HG02870 (cell line): ENCODE measurements around the gene FOXQ1.
"Not testable (repeated sequence)": the region's sequence is repeated elsewhere in the genome, so short reads cannot be mapped to it uniquely, and the experiment has no call there.

ENCODE experiments used
- ATAC-seq: cut with Tn5 transposase; IDR thresholded peaks from one replicate; pipeline ENCODE4 v1.9.1; 2021; ENCODE audit warnings: mild to moderate bottlenecking, moderate library complexity; ENCODE audit not compliant: unreplicated experiment

Gene FOXQ1

DNA sequence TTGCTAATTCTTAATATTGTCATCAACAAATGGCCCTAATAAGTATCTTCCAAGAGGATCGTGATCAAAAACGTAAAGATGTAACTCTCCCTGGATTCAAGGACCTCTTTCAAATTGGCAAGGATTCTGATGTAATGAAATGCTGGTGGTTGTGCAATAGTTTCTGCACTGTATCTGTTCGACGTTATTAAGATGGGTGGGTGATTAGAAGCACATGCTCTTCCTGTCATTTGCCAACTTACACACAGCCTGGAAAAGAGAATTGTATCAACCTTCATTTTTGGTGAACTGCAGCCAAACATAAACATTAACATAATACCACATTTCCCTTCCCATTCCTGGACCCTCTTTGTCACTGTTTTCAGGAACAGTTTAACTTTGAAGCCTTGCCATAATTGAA, 9.8 kb downstream of the FOXQ1 start:
- no peak for ATAC-seq

DNA sequence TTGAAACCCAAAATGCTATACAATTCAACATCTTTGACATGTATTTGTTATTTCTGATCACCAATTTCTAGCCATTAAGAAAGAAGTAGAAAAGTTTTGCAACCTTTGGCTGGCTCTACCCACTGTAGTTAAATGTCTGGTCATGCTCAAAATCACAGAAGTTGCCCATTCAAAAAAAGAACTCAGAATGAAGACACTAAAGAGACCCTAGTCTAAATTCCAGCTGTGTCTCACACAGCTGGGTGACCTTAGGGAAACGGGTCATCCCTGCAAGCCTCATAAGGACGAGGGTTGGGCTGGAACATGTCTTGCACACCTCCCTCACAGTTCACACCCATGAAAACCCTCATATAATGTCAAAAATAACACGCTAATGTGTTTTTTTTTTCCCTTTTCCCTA, 10.3 kb downstream of the FOXQ1 start:
- no peak for ATAC-seq

DNA sequence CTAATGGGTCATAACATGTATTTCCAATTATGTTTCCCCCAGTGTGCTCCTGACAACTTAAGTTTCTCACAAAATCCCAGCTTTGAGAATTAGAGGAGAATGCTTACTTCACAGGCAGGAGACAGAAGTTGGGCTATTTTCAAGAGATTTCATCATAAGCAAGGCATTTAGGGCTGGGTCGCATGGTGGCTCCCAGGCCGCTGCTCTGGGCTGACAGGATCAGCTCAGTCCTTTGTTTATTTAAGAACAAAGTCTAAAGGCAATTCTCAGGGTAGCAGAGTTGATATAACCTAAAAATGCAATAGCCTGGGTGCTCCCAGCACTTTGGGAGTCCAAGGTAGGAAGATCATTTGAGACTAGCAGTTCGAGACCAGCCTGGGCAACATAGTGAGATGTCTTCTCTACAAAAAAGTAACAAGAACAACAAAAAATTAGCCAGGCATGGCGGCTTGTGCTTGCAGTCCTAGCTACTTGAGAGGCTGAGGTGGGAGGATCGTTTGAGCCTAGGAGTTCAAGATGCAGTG, 10.9 kb downstream of the FOXQ1 start:
- ATAC-seq = no peak

DNA sequence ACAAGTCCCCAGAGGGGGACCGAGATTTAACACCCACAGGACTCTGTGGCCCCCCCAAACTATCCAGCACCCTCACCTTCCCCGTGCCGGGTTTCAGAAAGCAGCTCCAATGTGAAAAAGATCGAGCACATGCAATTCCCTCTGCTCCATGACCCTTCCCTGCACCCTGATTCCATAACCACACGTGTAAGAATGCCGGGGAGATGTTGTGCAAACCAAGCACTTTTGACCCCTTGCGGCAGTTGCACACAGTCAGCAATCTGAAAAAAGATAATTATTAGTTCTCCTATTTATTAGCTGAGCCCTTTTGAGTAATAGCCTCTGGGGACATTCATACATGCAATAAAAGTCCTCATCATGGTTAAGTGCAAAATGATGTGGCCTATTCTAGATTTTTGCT, 13.0 kb downstream of the FOXQ1 start:
- ATAC-seq = no peak

DNA sequence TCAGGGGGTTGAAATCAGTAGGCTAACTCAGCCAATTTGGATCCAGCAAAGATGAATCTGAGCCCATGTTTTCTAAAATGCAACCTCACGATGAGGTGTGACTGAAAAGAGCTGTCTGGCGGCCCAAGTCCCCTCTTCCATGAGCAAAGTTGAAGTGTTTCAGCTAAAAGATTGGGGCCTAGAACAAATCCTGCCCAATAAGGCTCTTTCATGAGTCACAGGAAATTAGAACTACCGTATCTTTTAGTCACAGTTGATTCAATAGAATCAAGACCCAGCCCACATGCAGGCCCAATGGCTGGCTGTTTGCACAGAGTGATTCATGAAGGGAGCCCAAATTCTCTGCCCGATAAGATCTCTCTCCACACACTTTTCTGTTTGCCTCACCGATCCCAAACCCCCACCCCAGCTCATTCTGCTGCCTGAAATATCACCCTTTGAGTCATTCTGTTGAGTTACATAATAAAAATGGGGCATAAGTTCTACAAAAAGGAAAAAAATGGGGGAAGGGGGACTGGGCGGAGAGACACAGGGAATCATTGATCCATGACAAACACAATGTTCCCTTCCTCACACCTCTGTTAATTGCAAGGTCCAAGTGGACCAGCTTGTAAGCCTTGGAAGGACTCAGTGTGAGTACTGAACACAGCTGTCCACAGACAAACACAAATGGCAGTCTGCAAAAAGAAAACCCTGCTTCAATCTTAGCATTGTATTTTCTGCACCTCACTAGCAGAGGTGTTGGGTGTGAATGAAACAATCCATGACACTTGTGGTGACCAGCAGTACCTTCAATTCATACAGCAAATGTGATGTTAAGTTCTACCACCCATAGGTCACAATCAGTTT, 13.8 kb downstream of the FOXQ1 start:
- no peak for ATAC-seq

GRCh38 chr6:1326535-1327121, 14.7 kb downstream of the FOXQ1 start:
- no peak for ATAC-seq

DNA sequence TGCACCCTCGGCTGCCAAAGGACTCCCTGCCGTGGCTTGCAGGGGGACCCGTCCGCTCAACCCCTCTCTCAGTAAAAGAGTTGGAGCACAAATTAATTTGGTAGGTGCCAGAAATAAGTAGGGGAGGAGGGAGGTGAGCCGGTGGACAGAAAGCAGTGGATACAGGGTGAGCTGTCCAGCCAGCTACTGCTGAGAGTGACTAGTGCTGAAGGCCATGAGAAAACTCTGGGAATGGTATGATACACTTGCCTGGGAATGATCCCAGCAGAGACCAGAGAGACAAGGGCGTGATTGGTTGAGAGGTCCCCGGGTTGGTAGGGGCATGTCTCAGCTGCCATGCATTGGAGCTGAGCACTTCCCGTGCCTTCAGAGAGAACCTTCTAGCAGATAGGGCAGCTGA, 15.7 kb downstream of the FOXQ1 start:
- no peak for ATAC-seq

DNA sequence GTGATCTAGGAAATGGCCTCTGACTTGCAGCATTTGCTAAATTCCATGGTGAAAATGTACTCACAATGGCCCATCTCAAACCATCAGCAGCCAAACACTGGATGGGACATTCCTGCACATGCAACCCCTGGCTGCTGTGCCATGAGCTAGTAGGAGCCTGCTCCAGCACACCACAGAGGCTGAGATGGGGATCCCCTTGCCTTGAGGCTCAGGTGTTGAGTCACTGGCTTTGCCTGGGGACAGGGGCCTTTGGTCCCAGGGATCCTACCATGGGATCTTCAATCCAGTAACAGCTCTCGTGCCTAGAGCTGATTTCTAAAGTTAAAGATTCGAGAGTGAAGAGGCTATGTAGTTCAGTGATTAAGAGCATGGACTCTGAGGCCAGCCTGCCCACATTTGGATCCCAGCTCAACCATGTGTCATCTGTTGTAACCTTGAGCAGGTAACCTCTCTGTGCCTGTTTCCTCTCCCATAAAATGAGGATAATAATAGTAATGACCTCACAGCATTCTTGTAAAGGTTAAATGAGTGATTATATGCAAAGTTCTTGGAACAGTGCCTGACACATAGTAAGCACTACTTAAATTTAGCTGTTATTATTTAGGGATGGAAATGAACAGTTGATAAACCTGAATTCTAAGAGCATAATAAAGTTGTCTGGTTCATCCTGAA, 16.4 kb downstream of the FOXQ1 start:
- no peak for ATAC-seq

DNA sequence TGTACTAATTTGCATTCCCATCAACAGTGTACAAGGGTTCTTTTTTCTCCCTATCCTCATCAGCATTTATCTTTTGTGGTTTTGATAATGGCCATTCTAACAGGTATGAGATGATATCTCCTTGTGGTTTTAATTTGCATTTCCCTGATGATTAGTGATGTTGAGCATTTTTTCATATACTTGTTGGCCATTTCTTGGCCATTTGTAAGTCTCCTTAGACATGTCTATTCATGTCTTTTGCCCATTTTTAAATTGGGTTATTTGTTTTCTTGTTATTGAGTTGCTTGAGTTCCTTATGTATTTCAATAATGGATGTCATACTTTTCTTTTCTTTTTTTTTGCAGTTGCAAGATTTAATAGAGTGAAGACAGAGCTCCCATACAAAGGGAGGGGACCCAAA, 17.8 kb downstream of the FOXQ1 start:
- ATAC-seq = no peak

DNA sequence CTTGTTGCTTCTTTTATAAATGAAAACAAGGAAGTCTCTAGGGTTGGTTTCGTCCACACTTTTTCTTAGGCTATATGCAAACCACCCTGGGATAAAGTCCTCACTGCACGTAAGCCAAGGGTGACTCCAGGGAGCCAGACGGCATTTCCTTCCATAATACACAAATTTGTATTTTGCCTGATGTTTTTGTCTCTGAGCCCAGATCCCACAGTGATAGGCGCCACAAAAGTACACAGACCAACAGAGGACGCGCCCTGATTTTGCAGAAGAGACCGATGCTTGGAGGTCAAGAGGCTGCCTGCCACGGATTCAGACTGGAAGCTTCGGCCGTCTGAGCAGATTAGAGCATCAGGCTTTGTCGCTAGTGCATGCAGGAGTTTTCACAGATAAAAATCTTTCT, 22.8 kb downstream of the FOXQ1 start:
- ATAC-seq = no peak

GRCh38 chr6:1335367-1336037, 23.6 kb downstream of the FOXQ1 start:
- no peak for ATAC-seq

DNA sequence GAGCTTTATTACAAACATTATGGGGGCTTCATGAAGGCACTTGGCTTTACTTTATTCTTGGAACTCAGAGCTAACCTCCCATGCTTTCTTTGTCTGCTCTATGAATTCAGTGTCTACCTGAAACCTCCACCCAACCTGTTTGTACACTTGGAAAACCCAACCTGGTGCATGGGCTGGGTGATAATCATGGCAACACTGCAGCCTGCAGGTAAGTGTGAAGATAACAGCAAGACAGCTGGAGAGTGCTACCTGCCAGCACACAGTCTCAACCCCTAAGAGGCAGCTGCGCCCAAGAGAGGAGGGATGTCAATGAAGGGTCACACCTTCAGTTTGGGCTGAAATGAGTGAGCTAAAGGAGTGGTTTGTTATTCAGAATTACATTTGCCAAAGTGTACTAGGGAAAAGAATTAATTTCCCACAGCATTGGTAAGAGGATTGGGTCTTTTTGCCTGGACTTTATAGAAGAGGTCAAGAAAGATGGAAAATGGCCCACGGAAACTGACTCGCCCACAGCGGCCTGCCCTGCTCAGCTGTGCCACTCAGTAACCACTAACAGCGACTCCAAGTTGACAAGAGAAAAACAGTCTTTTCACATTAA, 24.4 kb downstream of the FOXQ1 start:
- no peak for ATAC-seq

- no peak for ATAC-seq
Observed at GRCh38 chr6:1337791-1338190, 25.9 kb downstream of the FOXQ1 start.

- no peak for ATAC-seq
Observed at GRCh38 chr6:1346101-1346500, 34.2 kb downstream of the FOXQ1 start.

GRCh38 chr6:1346558-1347091, 34.7 kb downstream of the FOXQ1 start:
- ATAC-seq = no peak

DNA sequence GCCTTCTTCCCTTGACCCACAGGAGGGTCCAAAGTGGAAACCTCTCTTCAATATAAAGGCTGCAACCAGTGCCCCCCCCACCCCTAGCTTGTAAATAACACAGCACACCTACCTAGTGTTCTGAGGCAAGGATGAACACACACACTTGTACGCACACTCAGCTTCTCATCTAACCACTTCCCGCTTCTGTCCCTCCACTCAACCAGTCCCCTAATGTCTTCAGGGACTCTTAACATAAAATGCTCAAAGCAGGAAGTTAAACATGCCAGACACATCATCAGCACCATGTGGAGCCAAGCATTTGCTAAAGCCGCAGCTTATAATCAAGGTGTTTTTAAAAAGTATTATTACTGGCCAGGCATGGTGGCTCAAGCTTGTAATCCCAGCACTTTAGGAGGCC, 35.3 kb downstream of the FOXQ1 start:
- no peak for ATAC-seq

DNA sequence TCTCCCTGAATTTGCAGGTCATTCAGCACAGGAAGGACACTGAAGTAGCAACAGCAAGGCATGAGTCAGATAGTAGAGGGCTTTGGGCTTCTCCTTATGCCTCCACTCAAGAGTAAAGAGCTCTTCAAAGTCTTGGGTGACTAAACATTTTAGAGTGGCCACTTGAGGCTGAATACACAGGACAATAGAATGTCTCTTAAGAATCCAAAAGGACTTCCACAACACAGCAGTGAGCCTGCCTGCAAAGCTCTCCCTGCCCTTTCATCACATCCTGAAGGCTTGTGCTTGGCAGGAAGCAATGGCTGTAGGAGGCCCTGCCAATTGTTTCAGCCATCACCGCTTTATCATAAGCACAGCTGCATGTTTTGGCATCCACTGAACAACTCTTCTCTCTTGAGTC, 36.8 kb downstream of the FOXQ1 start:
- no peak for ATAC-seq

DNA sequence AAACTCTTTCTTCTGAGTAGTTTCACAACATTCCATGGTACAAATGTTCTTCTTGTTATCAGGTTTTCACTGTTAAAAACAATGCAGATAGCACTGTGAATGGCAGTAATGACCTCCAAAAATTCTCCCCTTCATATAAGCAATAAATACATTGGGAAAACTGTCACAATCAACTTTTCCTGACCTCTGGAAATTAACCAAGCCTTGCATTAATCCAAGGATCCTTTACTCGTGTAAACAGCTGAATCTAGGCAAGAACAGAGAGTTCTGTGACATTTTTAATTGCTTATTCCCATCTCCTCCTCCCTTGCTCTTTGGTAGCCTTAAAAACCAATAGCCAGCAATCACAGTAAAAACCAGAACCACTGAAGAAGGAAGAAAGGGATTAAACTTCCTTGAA, 37.8 kb downstream of the FOXQ1 start:
- ATAC-seq = no peak

GRCh38 chr6:1351381-1352008, 39.6 kb downstream of the FOXQ1 start:
- no peak for ATAC-seq

DNA sequence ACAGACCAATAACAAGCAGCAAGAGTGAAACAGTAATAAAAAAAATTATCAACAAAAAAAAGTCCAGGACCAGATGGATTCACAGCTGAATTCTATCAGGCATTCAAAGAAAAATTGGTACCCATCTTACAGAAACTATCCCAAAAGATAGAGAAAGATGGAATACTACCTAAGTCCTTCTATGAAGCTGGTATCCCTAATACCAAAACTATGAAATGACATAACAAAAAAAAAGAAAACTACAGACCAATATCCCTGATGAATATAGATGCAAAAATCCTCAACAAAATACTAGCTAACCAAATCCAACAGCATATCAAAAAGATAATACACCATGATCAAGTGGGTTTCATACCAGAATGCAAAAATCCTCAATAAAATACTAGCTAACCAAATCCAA, 43.2 kb downstream of the FOXQ1 start:
- not testable (repeated sequence) for ATAC-seq
